CD4-positive, alpha-beta T cell treated with Interleukin-10 for 1 hour (primary cell): Measurements from ENCODE around the gene WNT1.

Source experiments
- DNase-seq: peaks from one replicate; pipeline ENCODE4 v3.0.0-alpha.2; 2020

The WNT1 gene

GRCh38 chr12:48961801-48962200 is 16.3 kb upstream of the WNT1 start:
- DNase-seq, result no peak

GRCh38 chr12:48965298-48965838 is 12.8 kb upstream of the WNT1 start:
- no peak for DNase-seq

- DNase-seq, result no peak
Measured at GRCh38 chr12:48966177-48966895, 11.8 kb upstream of the WNT1 start.

- DNase-seq, result no peak
Measured at GRCh38 chr12:48967991-48968390, 10.1 kb upstream of the WNT1 start.

GRCh38 chr12:48968467-48968866 is 9.7 kb upstream of the WNT1 start:
- no peak for DNase-seq

GRCh38 chr12:48969160-48969771 is 8.9 kb upstream of the WNT1 start:
- no peak for DNase-seq

- DNase-seq, result peak; percentile 46
Measured at GRCh38 chr12:48969833-48970701, 8.1 kb upstream of the WNT1 start.

GRCh38 chr12:48970702-48971334 is 7.3 kb upstream of the WNT1 start:
- DNase-seq, result no peak

- no peak for DNase-seq
Measured at GRCh38 chr12:48972213-48972951, 5.7 kb upstream of the WNT1 start.

GRCh38 chr12:48972952-48973483 is 5.1 kb upstream of the WNT1 start:
- no peak for DNase-seq

GRCh38 chr12:48973531-48973930 is 4.6 kb upstream of the WNT1 start:
- no peak for DNase-seq

- DNase-seq, result peak; percentile 43
Measured at GRCh38 chr12:48973941-48974673, 4.0 kb upstream of the WNT1 start.

- DNase-seq, result peak; percentile 86
Measured at GRCh38 chr12:48977290-48978281, 536 bp upstream of the WNT1 start.

GRCh38 chr12:48978741-48979601 is 849 bp downstream of the WNT1 start:
- no peak for DNase-seq

GRCh38 chr12:48979602-48980388 is 1.7 kb downstream of the WNT1 start:
- DNase-seq, result peak; percentile 59

GRCh38 chr12:48980389-48980952 is 2.3 kb downstream of the WNT1 start:
- peak; percentile 46 for DNase-seq

GRCh38 chr12:48980953-48981756 is 3.0 kb downstream of the WNT1 start:
- peak; percentile 59 for DNase-seq
